ENCODE measurements around the gene CMIP.

The CMIP gene

GRCh38 chr16:81463296-81463890 lies 18.8 kb downstream of the CMIP start:
- H3K4me3 ChIP-seq (ENCODE audit: low read depth, low read length), result no peak overlapping the region
- no peak for DNase-seq (ENCODE audit: low read depth)
- TF ChIP-seq, protein P1, sequence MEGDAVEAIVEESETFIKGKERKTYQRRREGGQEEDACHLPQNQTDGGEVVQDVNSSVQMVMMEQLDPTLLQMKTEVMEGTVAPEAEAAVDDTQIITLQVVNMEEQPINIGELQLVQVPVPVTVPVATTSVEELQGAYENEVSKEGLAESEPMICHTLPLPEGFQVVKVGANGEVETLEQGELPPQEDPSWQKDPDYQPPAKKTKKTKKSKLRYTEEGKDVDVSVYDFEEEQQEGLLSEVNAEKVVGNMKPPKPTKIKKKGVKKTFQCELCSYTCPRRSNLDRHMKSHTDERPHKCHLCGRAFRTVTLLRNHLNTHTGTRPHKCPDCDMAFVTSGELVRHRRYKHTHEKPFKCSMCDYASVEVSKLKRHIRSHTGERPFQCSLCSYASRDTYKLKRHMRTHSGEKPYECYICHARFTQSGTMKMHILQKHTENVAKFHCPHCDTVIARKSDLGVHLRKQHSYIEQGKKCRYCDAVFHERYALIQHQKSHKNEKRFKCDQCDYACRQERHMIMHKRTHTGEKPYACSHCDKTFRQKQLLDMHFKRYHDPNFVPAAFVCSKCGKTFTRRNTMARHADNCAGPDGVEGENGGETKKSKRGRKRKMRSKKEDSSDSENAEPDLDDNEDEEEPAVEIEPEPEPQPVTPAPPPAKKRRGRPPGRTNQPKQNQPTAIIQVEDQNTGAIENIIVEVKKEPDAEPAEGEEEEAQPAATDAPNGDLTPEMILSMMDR (IDR thresholded peaks at IDR 0.05; ENCODE audit: insufficient read depth, low read depth, low read length, missing control alignments), result no peak

DNA sequence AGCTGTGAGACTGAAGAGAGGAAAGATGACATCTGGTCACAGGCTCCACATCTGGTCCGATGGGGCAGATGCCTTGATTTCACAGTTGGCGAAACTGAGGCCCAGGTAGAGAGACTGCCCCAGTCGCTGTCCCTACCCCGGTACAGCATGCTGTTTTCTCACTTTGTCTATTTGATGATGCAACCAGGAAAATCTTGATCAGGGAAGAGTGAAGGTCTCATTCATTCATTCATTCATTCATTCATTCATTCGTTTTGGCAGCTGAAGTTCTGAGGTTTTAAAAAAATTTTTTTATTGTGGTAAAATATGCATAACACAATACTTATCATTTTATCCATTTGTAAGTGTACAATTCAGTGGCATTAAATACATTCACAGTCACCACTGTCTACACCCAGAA lies 19.7 kb downstream of the CMIP start:
- no peak overlapping the region for H3K4me3 ChIP-seq (ENCODE audit: low read depth, low read length)
- DNase-seq (ENCODE audit: low read depth), result no peak
- TF ChIP-seq, protein P1 (IDR thresholded peaks at IDR 0.05; ENCODE audit: insufficient read depth, low read depth, low read length, missing control alignments), result no peak

- DNase-seq (ENCODE audit: low read depth), result no peak
- no peak overlapping the region for H3K4me3 ChIP-seq (ENCODE audit: low read depth, low read length)
- TF ChIP-seq, protein P1 (IDR thresholded peaks at IDR 0.05; ENCODE audit: insufficient read depth, low read depth, low read length, missing control alignments), result no peak
Measured at GRCh38 chr16:81465375-81465943, 20.9 kb downstream of the CMIP start.

GRCh38 chr16:81466356-81466980 lies 21.9 kb downstream of the CMIP start:
- TF ChIP-seq, protein P1 (IDR thresholded peaks at IDR 0.05; ENCODE audit: insufficient read depth, low read depth, low read length, missing control alignments), result no peak
- H3K4me3 ChIP-seq (ENCODE audit: low read depth, low read length), result no peak overlapping the region
- no peak for DNase-seq (ENCODE audit: low read depth)

GRCh38 chr16:81467072-81467471 lies 22.5 kb downstream of the CMIP start:
- no peak for DNase-seq (ENCODE audit: low read depth)
- TF ChIP-seq, protein P1 (IDR thresholded peaks at IDR 0.05; ENCODE audit: insufficient read depth, low read depth, low read length, missing control alignments), result no peak
- H3K4me3 ChIP-seq (ENCODE audit: low read depth, low read length), result no peak overlapping the region

DNA sequence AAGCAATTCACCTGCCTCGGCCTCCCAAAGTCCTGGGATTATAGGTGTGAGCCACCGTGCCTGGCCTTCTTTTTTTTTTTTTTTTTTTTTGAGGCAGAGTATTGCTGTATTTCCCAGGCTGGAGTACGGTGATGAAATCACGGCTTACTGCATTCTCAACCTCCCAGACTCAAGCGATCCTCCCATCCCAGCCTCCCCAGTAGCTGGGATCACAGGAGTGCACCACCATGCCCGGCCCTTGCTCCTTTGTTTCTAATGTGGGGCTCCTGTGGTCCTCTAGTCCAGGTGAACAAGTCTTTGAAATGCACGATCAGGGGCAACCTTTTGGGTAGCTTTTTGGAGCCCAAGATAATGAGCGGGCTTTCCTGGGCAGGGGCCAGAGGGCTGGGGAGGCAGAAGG lies 23.2 kb downstream of the CMIP start:
- DNase-seq (ENCODE audit: low read depth), result no peak
- H3K4me3 ChIP-seq (ENCODE audit: low read depth, low read length), result no peak overlapping the region
- TF ChIP-seq, protein P1 (IDR thresholded peaks at IDR 0.05; ENCODE audit: insufficient read depth, low read depth, low read length, missing control alignments), result no peak

All from GM12865 (cell line).